HL-60/S4 (cell line): ENCODE results near the gene PDE4D.
"Not testable (repeated sequence)": the region's sequence is repeated elsewhere in the genome, so short reads cannot be mapped to it uniquely, and the experiment has no call there.

Experiments used
- in situ Hi-C: fragments of 300-500 bp; cut with MboI; formaldehyde crosslinking; loops from 2 replicates; pipeline ENCODE4 v1.14.3; 2022; ENCODE audit warnings: low sequenced_read_pairs

PDE4D gene

GRCh38 chr5:58974601-58975000 is 918.9 kb downstream of the PDE4D start:
- in situ Hi-C loops = no loop called here

- in situ Hi-C loops = no loop called here
These were observed 919.4 kb downstream of the PDE4D start for GRCh38 chr5:58974083-58974482.

- in situ Hi-C loops = no loop called here
These were observed 921.2 kb downstream of the PDE4D start for GRCh38 chr5:58972301-58972700.

- in situ Hi-C loops = no loop called here
These were observed 922.8 kb downstream of the PDE4D start for GRCh38 chr5:58970766-58971165.

- in situ Hi-C loops = no loop called here
These were observed 923.7 kb downstream of the PDE4D start for GRCh38 chr5:58969795-58970194.

- in situ Hi-C loops = no loop called here
These were observed 924.3 kb downstream of the PDE4D start for GRCh38 chr5:58969253-58969652.

GRCh38 chr5:58968350-58968749 is 925.2 kb downstream of the PDE4D start:
- in situ Hi-C loops = no loop called here

- in situ Hi-C loops = no loop called here
These were observed 925.8 kb downstream of the PDE4D start for GRCh38 chr5:58967597-58968281.

GRCh38 chr5:58965677-58966414 is 927.7 kb downstream of the PDE4D start:
- in situ Hi-C loops = no loop called here

GRCh38 chr5:58963821-58964220 is 929.7 kb downstream of the PDE4D start:
- in situ Hi-C loops = no loop called here

GRCh38 chr5:58963361-58963760 is 930.2 kb downstream of the PDE4D start:
- in situ Hi-C loops = no loop called here

- in situ Hi-C loops = no loop called here
These were observed 931.8 kb downstream of the PDE4D start for GRCh38 chr5:58961631-58962280.

- in situ Hi-C loops = no loop called here
These were observed 934.8 kb downstream of the PDE4D start for GRCh38 chr5:58958701-58959100.

GRCh38 chr5:58953218-58953617 is 940.3 kb downstream of the PDE4D start:
- in situ Hi-C loops = not testable (repeated sequence)

- in situ Hi-C loops = no loop called here
These were observed 943.3 kb downstream of the PDE4D start for GRCh38 chr5:58950224-58950623.

GRCh38 chr5:58946230-58946629 is 947.3 kb downstream of the PDE4D start:
- in situ Hi-C loops = no loop called here

GRCh38 chr5:58944221-58944620 is 949.3 kb downstream of the PDE4D start:
- in situ Hi-C loops = no loop called here

GRCh38 chr5:58940446-58940845 is 953.1 kb downstream of the PDE4D start:
- in situ Hi-C loops = no loop called here

- in situ Hi-C loops = no loop called here
These were observed 953.9 kb downstream of the PDE4D start for GRCh38 chr5:58939664-58940063.

GRCh38 chr5:58938563-58939424 is 954.7 kb downstream of the PDE4D start:
- in situ Hi-C loops = no loop called here

- in situ Hi-C loops = no loop called here
These were observed 956.4 kb downstream of the PDE4D start for GRCh38 chr5:58937031-58937681.
